Nephron (organoid): ENCODE measurements around the gene TET3.

Source experiments
- H3K27ac Mint-ChIP-seq, 3 experiments: 2 replicates each; pipeline ENCODE4 v1.8.0; 2020; ENCODE audit warnings: mixed read lengths in 3 of 3, mild to moderate bottlenecking in 2 of 3, moderate library complexity in 1 of 3
- H3K27me3 Mint-ChIP-seq: 2 replicates; pipeline ENCODE4 v1.8.0; 2021; ENCODE audit warnings: low read depth, mild to moderate bottlenecking, moderate library complexity, mixed read lengths
- H3K36me3 Mint-ChIP-seq: 2 replicates; pipeline ENCODE4 v1.8.0; 2020; ENCODE audit warnings: low read depth, mixed read lengths
- H3K4me1 Mint-ChIP-seq: 2 replicates; pipeline ENCODE4 v1.8.0; 2020; ENCODE audit warnings: mixed read lengths
- H3K4me3 Mint-ChIP-seq, 3 experiments: 2 replicates each; pipeline ENCODE4 v1.8.0; 2020; ENCODE audit warnings: mild to moderate bottlenecking in 3 of 3, mixed read lengths in 3 of 3, moderate library complexity in 2 of 3
- H3K9me3 Mint-ChIP-seq: 2 replicates; pipeline ENCODE4 v1.8.0; 2020; ENCODE audit warnings: mixed read lengths
- TF ChIP-seq, protein P1 (sequence below), 3 experiments: fragments of 200-600 bp; sonication (generic); IDR thresholded peaks; one replicate each; pipeline ENCODE4 v1.5.0; 2021; ENCODE audit warnings: antibody characterized with exemption in 3 of 3; ENCODE audit not compliant: unreplicated experiment in 3 of 3

Gene TET3

DNA sequence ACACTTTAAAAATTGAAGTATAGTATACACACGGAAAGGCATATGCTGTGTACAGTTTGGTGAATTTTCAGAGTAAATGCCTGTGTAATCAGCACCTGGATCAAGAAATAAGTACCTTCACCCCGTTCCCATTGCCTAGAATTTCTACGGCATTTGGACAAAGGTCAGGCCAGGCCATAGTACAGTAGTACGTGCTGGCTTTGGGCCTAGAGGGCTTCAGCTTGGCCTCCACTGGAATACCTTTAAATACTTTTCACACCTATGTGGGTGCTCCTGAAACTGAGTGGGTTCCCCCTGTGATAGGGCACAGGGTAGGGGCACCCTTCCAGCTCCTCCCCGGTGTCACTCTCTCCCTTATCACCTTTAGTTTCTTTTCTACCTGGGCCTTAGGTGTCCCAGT is 26.5 kb downstream of the TET3 start:
- Mint-ChIP-seq H3K27ac (no peak overlapping the region), H3K27me3 (no peaks in the 10 kb centered on the region), H3K4me3 (no peak overlapping the region), H3K36me3 (peaks cover 14% of the 10 kb centered on the region), H3K4me1 (peaks cover 54% of the 10 kb centered on the region), H3K9me3 (no peaks in the 10 kb centered on the region)
- TF ChIP-seq, protein P1, sequence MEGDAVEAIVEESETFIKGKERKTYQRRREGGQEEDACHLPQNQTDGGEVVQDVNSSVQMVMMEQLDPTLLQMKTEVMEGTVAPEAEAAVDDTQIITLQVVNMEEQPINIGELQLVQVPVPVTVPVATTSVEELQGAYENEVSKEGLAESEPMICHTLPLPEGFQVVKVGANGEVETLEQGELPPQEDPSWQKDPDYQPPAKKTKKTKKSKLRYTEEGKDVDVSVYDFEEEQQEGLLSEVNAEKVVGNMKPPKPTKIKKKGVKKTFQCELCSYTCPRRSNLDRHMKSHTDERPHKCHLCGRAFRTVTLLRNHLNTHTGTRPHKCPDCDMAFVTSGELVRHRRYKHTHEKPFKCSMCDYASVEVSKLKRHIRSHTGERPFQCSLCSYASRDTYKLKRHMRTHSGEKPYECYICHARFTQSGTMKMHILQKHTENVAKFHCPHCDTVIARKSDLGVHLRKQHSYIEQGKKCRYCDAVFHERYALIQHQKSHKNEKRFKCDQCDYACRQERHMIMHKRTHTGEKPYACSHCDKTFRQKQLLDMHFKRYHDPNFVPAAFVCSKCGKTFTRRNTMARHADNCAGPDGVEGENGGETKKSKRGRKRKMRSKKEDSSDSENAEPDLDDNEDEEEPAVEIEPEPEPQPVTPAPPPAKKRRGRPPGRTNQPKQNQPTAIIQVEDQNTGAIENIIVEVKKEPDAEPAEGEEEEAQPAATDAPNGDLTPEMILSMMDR (IDR thresholded peaks at IDR 0.05; ENCODE audit: unreplicated experiment in 3 of 3) = no peak

DNA sequence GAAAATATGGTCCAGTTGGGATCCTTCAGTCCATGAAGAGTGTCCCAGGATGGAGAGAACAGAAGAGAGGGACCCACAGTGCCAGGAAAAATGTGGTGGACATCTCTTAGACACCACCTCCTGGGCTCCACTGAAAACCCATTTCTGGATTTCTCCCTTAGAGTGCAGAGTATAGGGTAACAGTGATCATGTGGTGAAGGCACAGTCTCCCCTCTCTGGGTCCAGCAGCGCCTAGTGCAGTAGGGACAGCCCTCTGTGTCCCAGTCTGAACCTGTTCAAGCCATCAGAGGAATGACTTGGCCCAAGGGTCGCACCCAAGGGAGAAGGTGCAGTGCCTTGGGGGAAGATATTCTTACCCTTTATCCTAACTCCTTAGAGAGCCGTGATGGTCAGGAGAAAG is 30.1 kb downstream of the TET3 start:
- Mint-ChIP-seq H3K27me3 (no peaks in the 10 kb centered on the region), H3K4me1 (peaks cover 18% of the 10 kb centered on the region), H3K27ac (no peak overlapping the region), H3K4me3 (no peak overlapping the region), H3K9me3 (no peaks in the 10 kb centered on the region), H3K36me3 (peaks cover 11% of the 10 kb centered on the region)
- TF ChIP-seq, protein P1 (IDR thresholded peaks at IDR 0.05; ENCODE audit: unreplicated experiment in 3 of 3) = no peak

DNA sequence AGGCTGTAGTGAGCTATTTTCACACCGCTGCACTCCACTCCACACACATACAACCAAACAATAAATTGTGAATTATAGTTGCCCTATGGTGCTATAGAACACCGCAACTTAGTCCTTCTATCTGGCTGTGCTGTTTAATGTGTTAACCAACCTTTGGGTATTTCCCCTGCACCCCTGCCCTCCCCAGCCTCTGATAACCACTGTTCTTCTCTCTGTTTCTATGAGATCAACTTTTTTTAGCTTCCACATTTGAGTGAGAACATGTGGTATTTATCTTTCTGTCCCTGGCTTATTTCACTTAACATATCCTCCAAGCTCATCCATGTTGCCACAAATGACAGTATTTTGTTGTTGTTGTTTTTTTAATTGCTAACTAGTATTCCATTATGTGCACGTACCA is 32.5 kb downstream of the TET3 start:
- Mint-ChIP-seq H3K9me3 (no peaks in the 10 kb centered on the region), H3K36me3 (peaks cover 14% of the 10 kb centered on the region), H3K4me3 (no peak overlapping the region), H3K27me3 (no peaks in the 10 kb centered on the region), H3K4me1 (peaks cover 15% of the 10 kb centered on the region), H3K27ac (no peak overlapping the region)
- TF ChIP-seq, protein P1 (IDR thresholded peaks at IDR 0.05; ENCODE audit: unreplicated experiment in 3 of 3) = no peak

DNA sequence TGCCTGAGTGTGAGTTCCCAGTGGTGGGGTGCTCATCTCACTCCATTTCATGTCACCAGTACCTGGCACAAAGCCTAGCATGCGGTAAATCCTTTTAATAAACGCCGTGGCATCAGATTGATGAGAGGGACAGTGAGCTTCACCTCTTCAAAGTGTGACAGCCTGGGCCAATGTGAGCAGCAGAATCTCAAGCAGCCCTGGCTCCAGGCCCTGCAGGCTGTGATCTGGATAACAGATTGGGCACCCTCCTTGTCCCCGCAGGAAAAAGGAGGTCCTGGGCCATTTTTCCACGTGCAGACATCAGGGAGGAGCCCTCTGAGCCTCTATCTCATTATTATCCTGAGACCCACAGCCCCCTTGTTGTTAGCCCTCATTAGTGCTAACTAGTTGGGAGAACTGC is 34.8 kb downstream of the TET3 start:
- H3K27me3 Mint-ChIP-seq = no peaks in the 10 kb centered on the region
- TF ChIP-seq, protein P1 (IDR thresholded peaks at IDR 0.05; ENCODE audit: unreplicated experiment in 3 of 3) = no peak
- H3K27ac Mint-ChIP-seq = no peak overlapping the region
- H3K9me3 Mint-ChIP-seq = no peaks in the 10 kb centered on the region
- H3K4me1 Mint-ChIP-seq = peaks cover 15% of the 10 kb centered on the region
- no peak overlapping the region for H3K4me3 Mint-ChIP-seq
- H3K36me3 Mint-ChIP-seq = peaks cover 15% of the 10 kb centered on the region

DNA sequence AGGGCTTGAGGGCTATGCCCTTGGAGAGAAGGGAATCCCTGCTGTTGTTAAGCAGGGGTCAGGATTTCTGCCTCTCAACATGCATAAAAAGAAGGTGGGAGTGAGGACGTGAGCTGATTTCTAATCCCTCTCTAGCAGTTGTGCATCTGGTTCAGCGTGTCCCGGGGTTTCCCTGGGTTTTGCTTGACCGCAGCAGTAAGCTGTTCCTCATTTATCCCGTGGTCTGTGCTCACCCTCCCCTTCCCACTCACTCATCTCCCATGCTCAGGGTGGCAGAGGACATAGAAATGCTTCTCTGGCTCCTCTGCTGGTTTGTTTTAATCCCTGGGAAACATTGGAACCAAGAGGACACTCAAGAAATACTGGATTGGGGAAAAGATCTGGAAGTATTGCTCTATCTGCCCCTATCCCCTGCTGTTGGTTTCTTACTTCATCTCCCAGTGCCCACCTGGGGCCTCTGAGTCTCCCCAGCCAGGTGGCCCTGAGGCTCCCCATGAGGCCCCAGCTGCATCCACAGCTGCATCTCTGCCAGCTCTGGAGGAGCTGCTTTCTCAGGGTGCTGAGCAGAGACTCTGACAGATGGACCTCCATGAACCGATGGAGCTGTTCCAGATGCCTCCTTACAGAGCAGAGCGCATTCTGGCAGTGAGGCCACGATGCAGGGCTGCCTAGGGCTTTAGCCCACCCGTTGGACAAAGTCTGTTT is 36.1 kb downstream of the TET3 start:
- TF ChIP-seq, protein P1 (IDR thresholded peaks at IDR 0.05; ENCODE audit: unreplicated experiment in 3 of 3) = no peak
- H3K27ac Mint-ChIP-seq = peak overlapping the region in 2 of 3 experiments; percentile 58 to 60
- no peaks in the 10 kb centered on the region for H3K9me3 Mint-ChIP-seq
- H3K36me3 Mint-ChIP-seq = peaks cover 15% of the 10 kb centered on the region
- H3K4me3 Mint-ChIP-seq = no peak overlapping the region
- no peaks in the 10 kb centered on the region for H3K27me3 Mint-ChIP-seq
- H3K4me1 Mint-ChIP-seq = peaks cover 15% of the 10 kb centered on the region

DNA sequence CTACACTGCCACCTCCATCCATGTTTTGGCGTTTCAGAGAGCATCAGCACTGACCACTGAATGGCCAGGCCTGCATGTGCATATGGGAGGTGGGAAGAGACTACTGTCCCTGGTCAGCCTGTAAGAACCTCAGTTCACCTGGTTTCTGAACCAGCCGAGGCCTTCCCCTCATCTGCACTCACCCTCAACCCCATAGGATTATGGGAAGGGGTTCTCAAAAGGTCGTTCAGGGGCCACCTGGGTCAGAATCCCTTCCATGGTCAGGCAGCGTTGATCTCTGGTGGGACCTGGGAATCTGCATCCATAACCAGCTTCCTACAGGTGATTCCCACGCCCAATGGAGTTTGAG is 36.7 kb downstream of the TET3 start:
- Mint-ChIP-seq H3K4me1 (peaks cover 15% of the 10 kb centered on the region), H3K9me3 (no peaks in the 10 kb centered on the region), H3K4me3 (no peak overlapping the region), H3K27ac (no peak overlapping the region), H3K27me3 (no peaks in the 10 kb centered on the region), H3K36me3 (peaks cover 15% of the 10 kb centered on the region)
- TF ChIP-seq, protein P1 (IDR thresholded peaks at IDR 0.05; ENCODE audit: unreplicated experiment in 3 of 3) = no peak
